Endothelial cell of umbilical vein (primary cell): ENCODE measurements around the gene BAG3. TPM values are rescaled to one million over a fixed set of nuclear protein-coding genes. Genes with fewer than 3 reads are reported as not detected.
"Not testable (repeated sequence)": the region's sequence is repeated elsewhere in the genome, so short reads cannot be mapped to it uniquely, and the experiment has no call there.

ENCODE experiments used
- BruUV-seq: library from RNA; stranded (reverse); fragments of 400-500 nt; replicated peaks from 2 replicates; lab custom pipeline; 2021; lab: Mats Ljungman, UMichigan
- CTCF ChIA-PET: fragments of 300-600, 350-600 bp; sonication (Branson Sonifier 250); formaldehyde crosslinking; loops from one replicate; lab custom pipeline; 2021; ENCODE audit warnings: antibody characterized with exemption, inconsistent platforms; lab: Charles Lee
- POLR2A ChIA-PET: fragments of 300-600, 350-600 bp; sonication (Branson Sonifier 250); formaldehyde crosslinking; loops from one replicate; lab custom pipeline; 2021; ENCODE audit warnings: antibody characterized with exemption, inconsistent platforms; lab: Charles Lee
- DNase-seq: peaks from one replicate; pipeline ENCODE4 v3.0.0-alpha.2; 2011; ENCODE audit warnings: low read depth, low spot score
- FAIRE-seq: peaks from 2 replicates; lab custom pipeline; 2011; peaks lifted over from hg19 to GRCh38; lab: Jason Lieb, UNC
- H2AFZ ChIP-seq: 2 replicates; pipeline ENCODE4 v1.6.0; 2012; ENCODE audit warnings: low read depth, low read length, control low read depth, inconsistent platforms
- H3K27ac ChIP-seq: 2 replicates; pipeline ENCODE4 v1.5.1; 2011; ENCODE audit warnings: low read depth, mild to moderate bottlenecking, control low read depth, low read length, moderate library complexity; ENCODE audit not compliant: insufficient read depth
- H3K27me3 ChIP-seq, 2 experiments: 2 replicates each; pipeline versions ENCODE4 v1.6.0 to v1.6.1; 2011; ENCODE audit warnings: low read length in 2 of 2, mixed read lengths in 1 of 2; ENCODE audit not compliant: control insufficient read depth in 2 of 2, insufficient read depth in 2 of 2
- H3K36me3 ChIP-seq, 2 experiments: 2 replicates in 1 of 2; 3 replicates in 1 of 2; pipeline ENCODE4 v1.5.1; 2011; ENCODE audit warnings: low read length in 2 of 2, mild to moderate bottlenecking in 1 of 2, moderate library complexity in 1 of 2; ENCODE audit not compliant: control insufficient read depth in 2 of 2, insufficient read depth in 2 of 2; ENCODE audit errors: extremely low read depth in 1 of 2
- H3K4me1 ChIP-seq: 3 replicates; pipeline ENCODE4 v1.5.1; 2011; ENCODE audit warnings: mild to moderate bottlenecking, low read length; ENCODE audit not compliant: control insufficient read depth, insufficient read depth; ENCODE audit errors: extremely low read depth
- H3K4me2 ChIP-seq: 2 replicates; pipeline ENCODE4 v1.6.1; 2011; ENCODE audit warnings: low read length, control low read depth, mixed read lengths; ENCODE audit not compliant: insufficient read depth
- H3K4me3 ChIP-seq, 3 experiments: fragments of 200-600 bp in 1 of 3; sonication (generic), shearing (Covaris generic) in 1 of 3; replicated peaks in 1 of 3; 2 replicates each; pipeline ENCODE4 v1.5.1; 2011 to 2016; ENCODE audit warnings: control low read depth in 3 of 3, low read length in 3 of 3, mild to moderate bottlenecking in 2 of 3, inconsistent platforms in 1 of 3, low read depth in 1 of 3, moderate library complexity in 1 of 3; ENCODE audit not compliant: insufficient read depth in 1 of 3
- H3K79me2 ChIP-seq: 2 replicates; pipeline ENCODE4 v1.6.0; 2012; ENCODE audit warnings: low read length, inconsistent platforms; ENCODE audit not compliant: control insufficient read depth, insufficient read depth
- H3K9ac ChIP-seq: replicated peaks from 2 replicates; pipeline ENCODE3; 2011; ENCODE audit warnings: low read length, control low read depth; ENCODE audit not compliant: insufficient read depth; ENCODE audit errors: extremely low read depth
- H3K9me1 ChIP-seq: replicated peaks from 3 replicates; pipeline ENCODE4 v1.6.0; 2011; ENCODE audit warnings: mild to moderate bottlenecking, low read length; ENCODE audit not compliant: control insufficient read depth, insufficient read depth; ENCODE audit errors: extremely low read depth
- H3K9me3 ChIP-seq: replicated peaks from 2 replicates; pipeline ENCODE4 v1.5.1; 2012; ENCODE audit warnings: low read length, inconsistent platforms; ENCODE audit not compliant: control insufficient read depth, insufficient read depth
- H4K20me1 ChIP-seq: replicated peaks from 2 replicates; pipeline ENCODE3; 2011; ENCODE audit warnings: mild to moderate bottlenecking, low read length; ENCODE audit not compliant: control insufficient read depth, insufficient read depth; ENCODE audit errors: extremely low read depth
- FOS ChIP-seq: IDR thresholded peaks from 2 replicates; pipeline ENCODE4 v1.6.1; 2011; ENCODE audit warnings: mild to moderate bottlenecking, low read length, moderate library complexity, borderline replicate concordance; ENCODE audit not compliant: insufficient read depth
- GATA2 ChIP-seq: IDR thresholded peaks from 2 replicates; pipeline ENCODE4 v1.7.0; 2011; ENCODE audit warnings: low read depth, mild to moderate bottlenecking, moderate library complexity, mixed read lengths, low read length; ENCODE audit not compliant: insufficient read length, insufficient read depth
- MYC ChIP-seq: IDR thresholded peaks from one replicate; pipeline ENCODE4 v1.6.1; 2011; ENCODE audit warnings: mild to moderate bottlenecking, low read depth, low read length
- dilution Hi-C: fragments of 300-500 bp; cut with MboI; formaldehyde crosslinking; loops from one replicate; pipeline ENCODE4 v1.15.0; 2019; ENCODE audit warnings: low sequenced_read_pairs; ENCODE audit not compliant: extremely low pct_ligation_motif_present
- intact Hi-C: fragments of 100-400 bp; cut with micrococcal nuclease; formaldehyde crosslinking; loops from one replicate; pipeline ENCODE4 v1.10.0; 2022
- polyA plus RNA-seq, 4 experiments: library from polyadenylated mRNA; depleted of rRNA in 3 of 4; stranded (reverse) in 3 of 4; unstranded in 1 of 4; fragments of >200 nt; gene quantifications; 2 replicates each; pipeline versions ENCODE4 v1.2.1 to v1.2.3, GENCODE V29; 2011 to 2012; ENCODE audit warnings: missing spikeins in 1 of 4
- total RNA-seq: library from RNA; stranded (reverse); gene quantifications from 2 replicates; pipeline ENCODE4 v1.2.3, GENCODE V29; 2021

BAG3 gene
- total and polyA plus RNA-seq, 2 donors (not counting 3 experiments of a cell fraction or from before 2014, with no cell fraction given): 25.2 to 66.7 TPM

DNA sequence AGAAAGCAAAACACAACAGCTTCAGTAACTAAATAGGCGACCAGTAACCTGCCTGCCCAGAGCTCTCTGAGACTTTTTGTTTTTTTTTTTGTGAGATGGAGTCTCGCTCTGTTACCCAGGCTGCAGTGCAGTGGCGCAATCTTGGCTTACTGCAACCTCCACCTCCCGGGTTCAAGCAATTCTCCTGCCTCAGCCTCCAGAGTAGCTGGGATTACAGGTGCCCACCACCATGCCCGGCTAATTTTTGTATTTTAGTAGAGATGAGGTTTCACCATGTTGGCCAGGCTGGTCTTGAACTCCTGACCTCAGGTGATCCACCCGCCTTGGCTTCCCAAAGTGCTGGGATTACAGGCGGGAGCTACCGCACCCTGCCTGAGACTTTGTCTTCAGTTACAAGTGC lies 31.4 kb upstream of the BAG3 start:
- CTCF ChIA-PET: interaction anchor here (0.6 to 1.9 kb wide), 5 partner anchors 12 to 130 kb away, joined by 3 to 7 read pairs (median 3); partner anchors contain the start of gene BAG3

DNA sequence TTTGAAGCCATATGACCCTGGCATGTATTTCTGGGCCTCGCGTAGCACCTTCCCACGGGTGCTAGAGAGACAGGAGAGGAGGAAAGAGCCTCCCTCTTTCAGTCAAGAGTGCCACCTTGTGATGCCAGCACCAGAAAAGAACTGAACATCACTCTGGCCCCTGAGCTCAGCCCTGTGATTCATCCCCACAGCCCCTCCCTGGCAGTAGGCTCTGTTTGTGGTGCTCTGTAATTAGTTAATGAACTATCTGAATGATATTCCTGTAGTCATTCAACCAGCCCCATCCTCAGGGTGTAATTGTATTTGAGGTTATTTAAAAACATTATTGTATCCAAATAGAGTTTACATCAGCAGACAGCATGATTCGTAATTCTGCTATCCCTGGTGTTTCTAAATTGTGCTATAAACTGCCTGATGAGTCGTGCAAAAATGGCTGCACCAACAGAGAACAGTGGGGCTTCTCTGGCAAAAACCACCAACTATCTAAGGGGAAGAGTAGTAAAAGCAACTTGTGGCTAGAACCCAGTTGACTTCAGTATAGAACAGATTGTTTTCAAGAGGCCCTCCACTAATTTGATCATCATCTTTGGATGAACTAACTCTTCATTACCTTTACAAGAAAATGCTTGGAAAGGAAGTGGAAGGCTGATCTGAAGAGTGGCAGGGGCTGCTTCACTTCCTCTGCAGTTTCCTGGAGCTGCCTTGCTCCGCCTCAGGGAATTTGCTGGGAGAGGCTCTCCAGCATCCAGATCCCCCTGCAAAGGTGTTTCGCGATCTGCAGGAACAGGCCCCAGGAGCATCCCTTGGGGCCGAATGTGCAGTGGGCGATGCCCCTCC lies 30.7 kb upstream of the BAG3 start:
- no peak overlapping the region for H3K4me3 ChIP-seq
- dilution Hi-C loops (no loop called here), intact Hi-C loops (no loop called here)
- no peaks in the 10 kb centered on the region for H3K27me3 ChIP-seq
- peak overlapping the region; percentile 68 for H2AFZ ChIP-seq
- no peaks in the 10 kb centered on the region for H3K9me3 ChIP-seq
- no peaks in the 10 kb centered on the region for H3K79me2 ChIP-seq
- peak; percentile 45 for TF ChIP-seq FOS
- peak; percentile 9 for TF ChIP-seq GATA2
- TF ChIP-seq MYC: no peak
- no peak overlapping the region for H3K27ac ChIP-seq
- no TSS peak for BruUV-seq
- ChIA-PET CTCF (interaction anchor here (0.6 to 1.9 kb wide), 7 partner anchors 12 to 421 kb away, joined by 3 to 7 read pairs (median 3); partner anchors contain the start of gene BAG3), POLR2A (no interaction called here)
- no peaks in the 10 kb centered on the region for H3K36me3 ChIP-seq
- H4K20me1 ChIP-seq: no peaks in the 10 kb centered on the region
- FAIRE-seq (no peak), DNase-seq (peak; percentile 22)
- H3K4me2 ChIP-seq: peak overlapping the region; percentile 36
- H3K9me1 ChIP-seq: no peaks in the 10 kb centered on the region
- H3K9ac ChIP-seq: no peak overlapping the region
- peaks cover 11% of the 10 kb centered on the region for H3K4me1 ChIP-seq

More for the DNA sequence above, 31.4 kb upstream of the BAG3 start:
- H3K79me2 ChIP-seq, H3K9me1 ChIP-seq, DNase-seq, intact Hi-C loops, dilution Hi-C loops, H3K9ac ChIP-seq, H3K27ac ChIP-seq, H3K4me3 ChIP-seq, H4K20me1 ChIP-seq, H3K27me3 ChIP-seq, H3K9me3 ChIP-seq, H3K4me2 ChIP-seq, FAIRE-seq, H3K36me3 ChIP-seq, BruUV-seq, H2AFZ ChIP-seq: not testable (repeated sequence)
- POLR2A ChIA-PET: interaction anchor here (0.7 to 1.2 kb wide), 2 partner anchors 31 to 275 kb away, joined by 3 read pairs; partner anchors contain the start of gene BAG3
- H3K4me1 ChIP-seq: peaks cover 11% of the 10 kb centered on the region
